G401.6 (cell line): ENCODE measurements around the gene RGS11.

ENCODE experiments used
- FAIRE-seq: peaks from 2 replicates; lab custom pipeline; 2012; peaks lifted over from hg19 to GRCh38; lab: Jason Lieb, UNC

The RGS11 gene

DNA sequence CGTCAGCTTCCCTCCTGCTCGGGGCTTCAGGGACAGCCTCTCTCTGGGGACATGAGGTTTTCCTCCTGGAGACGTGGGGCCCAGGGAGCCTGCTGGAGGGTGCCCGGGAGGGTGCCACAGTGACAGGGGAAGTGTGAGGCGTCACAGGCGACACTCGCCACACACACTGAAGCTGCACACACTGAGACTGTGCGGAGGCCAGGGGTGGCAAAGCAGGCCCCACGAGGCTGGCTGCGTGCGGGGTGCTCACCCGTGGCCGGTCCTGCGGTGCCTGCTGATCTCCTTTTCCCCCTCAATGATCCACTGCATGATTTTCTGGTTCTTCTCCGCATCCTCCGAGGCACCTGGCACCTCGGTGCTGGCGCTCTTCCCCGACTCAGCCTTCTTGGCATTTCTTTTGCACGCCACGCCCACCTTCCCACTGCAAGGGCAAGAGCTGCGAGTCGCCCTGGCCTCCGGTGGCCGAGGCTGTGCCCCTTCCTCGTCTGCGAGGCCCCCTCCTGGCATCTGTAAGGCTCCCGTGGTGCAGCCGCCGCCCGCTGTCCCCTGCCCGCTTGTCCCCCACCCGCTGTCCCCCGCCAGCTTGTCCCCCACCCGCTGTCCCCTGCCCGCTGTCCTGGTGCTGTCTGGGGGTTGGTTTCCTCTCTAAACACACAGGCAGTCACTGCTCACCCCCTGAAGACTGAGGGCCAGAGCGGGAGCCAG is 21.2 kb upstream of the RGS11 start:
- no peak for FAIRE-seq

- FAIRE-seq: no peak
Measured at GRCh38 chr16:296276-296675, 20.5 kb upstream of the RGS11 start.

- FAIRE-seq: no peak
Measured at GRCh38 chr16:293043-293775, 17.5 kb upstream of the RGS11 start.

GRCh38 chr16:291539-291938 is 15.8 kb upstream of the RGS11 start:
- no peak for FAIRE-seq

DNA sequence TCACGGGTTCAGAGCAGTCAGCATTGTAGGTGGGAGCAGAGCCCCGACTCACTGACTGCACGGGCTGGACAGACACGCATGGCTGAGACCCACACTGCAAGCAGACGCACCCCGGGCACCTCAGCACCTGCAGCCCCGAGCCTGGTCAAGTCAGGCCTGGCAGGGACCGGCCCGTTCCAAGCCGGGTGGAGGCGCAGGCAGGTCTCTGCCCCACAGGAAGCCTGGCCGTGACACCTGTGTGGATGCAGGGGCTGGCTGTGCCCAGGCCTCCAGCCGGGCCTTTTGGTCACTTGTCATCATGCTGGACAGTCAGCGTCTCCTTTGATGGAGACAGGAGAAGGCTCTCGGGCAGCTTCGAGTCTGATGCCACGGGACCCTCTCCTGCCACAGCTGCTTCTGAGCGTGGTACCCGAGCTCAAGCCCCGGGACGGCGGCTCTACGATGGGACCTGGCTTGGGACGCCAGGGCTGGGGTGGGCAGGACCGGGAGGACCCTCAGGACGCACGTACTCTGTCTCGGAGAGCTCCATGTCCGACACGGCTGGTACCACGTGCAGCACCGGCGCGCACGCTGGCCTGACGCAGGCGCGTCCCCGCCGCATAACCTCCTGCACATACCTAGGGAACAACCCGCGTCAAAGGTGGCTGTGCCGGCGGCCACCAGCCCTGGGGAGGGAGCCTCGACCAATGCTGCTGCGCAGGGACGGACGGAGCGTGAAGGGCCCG is 15.1 kb upstream of the RGS11 start:
- FAIRE-seq: no peak

- no peak for FAIRE-seq
Measured at GRCh38 chr16:290015-290680, 14.4 kb upstream of the RGS11 start.

- FAIRE-seq: no peak
Measured at GRCh38 chr16:289395-289997, 13.8 kb upstream of the RGS11 start.

- FAIRE-seq: no peak
Measured at GRCh38 chr16:287981-288920, 12.5 kb upstream of the RGS11 start.

DNA sequence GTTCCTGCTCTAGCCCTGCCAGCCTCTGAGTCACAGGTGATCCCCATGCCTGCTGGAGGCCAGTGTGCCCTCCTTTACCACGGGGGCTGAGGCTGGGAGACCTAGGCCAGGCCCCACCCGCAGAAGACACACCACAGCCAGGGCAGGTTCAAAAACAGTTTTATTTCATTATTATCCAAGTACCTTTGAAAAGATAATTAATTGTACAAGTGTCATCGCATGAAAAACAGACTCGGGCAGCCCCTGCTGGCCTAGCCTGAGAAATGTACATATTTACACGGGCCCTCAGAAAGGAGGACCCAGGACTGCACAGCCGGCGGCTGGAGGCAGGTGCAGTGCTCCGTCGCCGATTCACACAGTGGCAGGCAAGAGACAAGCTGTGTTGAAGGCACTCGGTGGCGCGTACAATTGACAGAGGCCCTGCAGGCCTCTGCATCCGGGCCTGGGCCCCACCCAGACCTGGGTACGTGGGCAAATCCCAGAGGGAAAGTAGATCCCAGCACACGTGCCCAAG is 11.6 kb upstream of the RGS11 start:
- no peak for FAIRE-seq

GRCh38 chr16:286491-287297 is 10.9 kb upstream of the RGS11 start:
- FAIRE-seq: no peak

GRCh38 chr16:285146-286055 is 9.7 kb upstream of the RGS11 start:
- no peak for FAIRE-seq

DNA sequence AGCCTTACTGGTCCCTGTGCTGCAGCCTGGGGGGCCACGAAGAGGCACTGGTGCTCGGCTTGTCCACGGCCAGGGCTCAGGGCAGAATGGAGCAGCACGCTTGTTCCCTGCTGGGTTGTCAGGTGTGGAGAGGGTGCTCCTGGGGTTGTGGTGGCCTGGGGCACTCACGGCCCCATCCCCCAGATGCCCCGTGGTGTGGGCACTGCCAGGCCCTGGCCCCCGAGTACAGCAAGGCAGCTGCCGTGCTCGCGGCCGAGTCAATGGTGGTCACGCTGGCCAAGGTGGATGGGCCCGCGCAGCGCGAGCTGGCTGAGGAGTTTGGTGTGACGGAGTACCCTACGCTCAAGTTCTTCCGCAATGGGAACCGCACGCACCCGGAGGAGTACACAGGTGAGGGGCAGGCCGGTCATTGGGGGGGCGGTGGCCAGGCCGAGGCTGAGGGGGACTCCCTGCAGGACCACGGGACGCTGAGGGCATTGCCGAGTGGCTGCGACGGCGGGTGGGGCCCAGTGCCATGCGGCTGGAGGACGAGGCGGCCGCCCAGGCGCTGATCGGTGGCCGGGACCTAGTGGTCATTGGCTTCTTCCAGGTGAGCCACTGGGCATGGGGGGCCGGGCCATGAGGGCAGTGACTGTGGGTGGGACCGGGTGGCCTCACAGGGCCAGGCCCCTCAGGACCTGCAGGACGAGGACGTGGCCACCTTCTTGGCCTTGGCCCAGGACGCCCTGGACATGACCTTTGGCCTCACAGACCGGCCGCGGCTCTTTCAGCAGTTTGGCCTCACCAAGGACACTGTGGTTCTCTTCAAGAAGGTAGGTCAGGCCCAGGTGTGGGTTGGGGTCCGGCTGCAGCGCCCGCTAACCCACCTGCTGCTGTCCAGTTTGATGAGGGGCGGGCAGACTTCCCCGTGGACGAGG is 8.7 kb upstream of the RGS11 start:
- no peak for FAIRE-seq

DNA sequence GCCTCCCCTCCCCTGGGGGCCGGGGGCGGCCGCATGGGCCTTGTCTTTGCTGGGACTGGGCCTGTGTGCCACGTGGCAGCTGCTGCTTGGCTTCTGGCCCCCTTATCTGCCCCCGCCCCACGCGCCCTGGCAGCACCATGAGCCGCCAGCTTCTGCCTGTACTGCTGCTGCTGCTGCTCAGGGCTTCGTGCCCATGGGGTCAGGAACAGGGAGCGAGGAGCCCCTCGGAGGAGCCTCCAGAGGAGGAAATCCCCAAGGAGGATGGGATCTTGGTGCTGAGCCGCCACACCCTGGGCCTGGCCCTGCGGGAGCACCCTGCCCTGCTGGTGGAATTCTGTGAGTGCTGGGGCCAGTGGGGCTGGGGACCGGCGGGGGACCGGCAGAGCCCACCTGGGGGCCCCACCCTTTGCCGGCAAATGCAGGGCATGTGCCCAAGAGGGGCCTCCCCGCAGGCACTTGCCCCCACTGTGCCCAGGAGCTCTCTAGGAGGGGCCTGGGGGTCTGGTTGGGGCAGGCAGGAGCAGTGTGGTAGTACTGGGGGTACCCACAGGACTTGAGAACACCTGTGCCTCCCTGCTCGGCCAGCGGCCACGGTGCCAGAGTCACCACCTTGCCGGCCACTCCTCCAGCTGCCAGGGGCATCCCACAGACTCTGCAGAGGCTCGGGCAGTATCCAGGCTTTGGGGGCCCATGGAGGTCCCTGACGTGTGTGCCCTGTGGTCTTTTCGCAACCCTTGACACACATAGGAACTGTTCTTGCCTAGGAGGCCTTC is 7.5 kb upstream of the RGS11 start, which contains the start of gene PDIA2:
Gene PDIA2, plus strand, starts transcription at position 132 of the 773 bp plus-strand sequence. Its CDS starts 6 bp downstream, at position 138.
- no peak for FAIRE-seq

DNA sequence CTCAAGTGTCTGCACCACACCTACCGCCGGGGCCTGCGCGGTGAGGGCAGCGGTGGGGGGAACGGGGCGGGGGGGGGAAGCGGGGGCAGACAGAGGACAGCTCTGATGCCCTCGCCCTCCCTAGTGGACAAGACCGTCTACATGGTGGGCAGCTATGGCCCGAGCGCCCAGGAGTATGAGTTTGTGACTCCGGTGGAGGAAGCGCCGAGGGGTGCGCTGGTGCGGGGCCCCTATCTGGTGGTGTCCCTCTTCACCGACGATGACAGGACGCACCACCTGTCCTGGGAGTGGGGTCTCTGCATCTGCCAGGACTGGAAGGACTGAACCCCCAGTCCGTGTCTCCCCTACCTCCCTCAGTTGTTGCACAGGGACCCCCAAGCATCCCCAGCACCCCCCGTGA is 6.7 kb upstream of the RGS11 start:
- no peak for FAIRE-seq

DNA sequence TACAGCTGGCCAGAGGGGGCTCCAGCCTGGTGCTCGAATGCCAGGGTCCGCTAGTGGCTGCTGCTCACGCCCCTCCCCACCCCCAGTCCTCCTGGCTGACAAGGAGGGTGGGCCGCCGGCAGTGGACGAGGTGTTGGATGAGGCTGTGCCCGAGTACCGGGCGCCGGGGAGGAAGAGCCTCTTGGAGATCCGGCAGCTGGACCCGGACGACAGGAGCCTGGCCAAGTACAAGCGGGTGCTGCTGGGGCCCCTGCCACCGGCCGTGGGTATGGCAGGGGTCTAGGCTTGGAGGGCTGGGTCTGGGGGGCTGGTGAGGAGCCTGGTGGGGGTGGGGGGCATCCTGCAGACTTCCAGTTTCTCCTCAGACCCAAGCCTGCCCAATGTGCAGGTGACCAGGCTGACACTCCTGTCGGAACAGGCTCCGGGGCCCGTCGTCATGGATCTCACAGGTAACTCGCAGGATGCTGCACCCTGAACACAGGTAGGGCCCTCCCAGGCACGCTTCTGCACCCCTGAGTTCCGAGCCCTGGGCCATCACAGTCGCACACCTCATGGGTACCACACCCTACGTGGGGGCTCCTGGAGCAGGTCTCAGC is 6.0 kb upstream of the RGS11 start:
- FAIRE-seq: no peak

DNA sequence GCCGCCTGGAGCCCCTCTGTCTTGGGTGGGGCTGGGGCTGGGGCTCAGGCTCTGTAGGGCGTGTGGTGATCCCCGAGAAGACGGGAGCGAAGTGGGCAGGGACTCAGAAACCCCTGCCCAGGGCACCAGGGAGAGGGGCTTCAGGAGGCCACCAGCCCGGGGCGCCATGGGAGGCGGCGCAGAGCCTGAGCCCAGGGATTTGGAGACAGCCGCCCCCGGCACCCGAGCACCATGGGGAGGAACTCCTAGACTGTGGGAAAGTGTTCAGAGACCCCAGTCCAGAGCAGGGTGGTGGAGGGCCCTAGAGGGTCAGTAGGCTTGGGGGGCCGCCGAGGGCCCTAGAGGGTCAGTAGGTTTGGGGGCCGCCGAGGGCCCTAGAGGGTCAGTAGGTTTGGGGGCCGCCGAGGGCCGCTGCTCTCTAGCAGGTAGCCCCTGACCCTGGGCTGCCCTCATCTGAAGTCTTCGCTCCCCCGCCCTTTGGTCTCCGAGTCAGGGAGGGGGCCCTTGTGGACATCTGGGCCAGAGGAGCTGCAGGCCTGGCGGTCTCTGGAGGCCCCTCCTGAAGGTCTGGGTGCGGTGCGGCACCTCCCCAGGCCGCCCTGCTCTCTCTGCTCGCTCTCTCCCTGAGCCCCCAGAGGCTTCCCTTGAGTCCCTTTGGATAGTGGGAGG is 5.4 kb upstream of the RGS11 start:
- no peak for FAIRE-seq
